Measurements from ENCODE around the gene MRTFB. TPM values are rescaled to one million over a fixed set of nuclear protein-coding genes. Genes with fewer than 3 reads are reported as not detected.

Gene MRTFB
- total and polyA plus RNA-seq, 2 of the 13 experiments (the other 11 are each of a cell fraction or from before 2014, with no cell fraction given), result 11.4 to 14.0 TPM

DNA sequence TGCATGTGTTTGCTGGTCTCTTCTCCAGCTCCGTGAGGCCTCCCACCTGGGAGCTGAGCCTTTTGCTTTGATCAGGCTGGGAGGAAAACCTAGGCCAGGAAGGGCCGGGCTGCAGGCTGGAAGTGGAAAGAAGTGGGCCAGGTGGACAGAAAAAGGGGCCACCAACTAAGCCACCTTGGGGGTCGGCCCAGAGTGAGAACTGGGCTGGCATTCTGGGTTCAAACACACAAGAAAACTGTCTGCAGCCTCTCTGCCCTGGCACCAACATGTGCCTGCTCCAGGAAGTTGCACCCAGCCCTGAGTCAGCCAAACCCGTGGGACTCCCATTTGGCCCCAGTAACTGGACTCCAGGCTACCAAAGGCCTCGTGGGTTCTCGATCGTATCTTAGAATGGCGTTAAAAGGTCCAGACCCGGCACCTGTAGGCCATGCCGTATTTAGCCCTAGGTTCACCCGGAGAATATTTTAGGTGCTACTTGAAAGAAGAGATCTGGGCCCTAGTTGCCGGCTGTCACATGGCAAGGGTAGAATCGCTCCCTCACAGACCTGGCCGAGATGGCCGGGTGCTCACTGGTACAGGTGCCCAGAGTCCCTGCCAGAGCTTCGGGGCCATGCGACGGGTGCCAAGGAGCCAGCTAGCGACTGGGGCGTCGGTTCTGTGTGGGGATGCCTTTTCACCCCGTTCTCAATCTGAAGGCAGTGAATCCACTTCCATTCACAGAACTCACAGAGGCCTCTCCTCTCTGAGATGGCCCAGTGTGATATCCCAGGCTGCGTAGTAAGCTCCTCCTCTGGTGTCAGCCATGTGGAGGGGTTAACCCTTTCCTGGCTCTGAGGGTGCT lies 236.6 kb downstream of the MRTFB start (continued):
- TF ChIP-seq, protein P1, sequence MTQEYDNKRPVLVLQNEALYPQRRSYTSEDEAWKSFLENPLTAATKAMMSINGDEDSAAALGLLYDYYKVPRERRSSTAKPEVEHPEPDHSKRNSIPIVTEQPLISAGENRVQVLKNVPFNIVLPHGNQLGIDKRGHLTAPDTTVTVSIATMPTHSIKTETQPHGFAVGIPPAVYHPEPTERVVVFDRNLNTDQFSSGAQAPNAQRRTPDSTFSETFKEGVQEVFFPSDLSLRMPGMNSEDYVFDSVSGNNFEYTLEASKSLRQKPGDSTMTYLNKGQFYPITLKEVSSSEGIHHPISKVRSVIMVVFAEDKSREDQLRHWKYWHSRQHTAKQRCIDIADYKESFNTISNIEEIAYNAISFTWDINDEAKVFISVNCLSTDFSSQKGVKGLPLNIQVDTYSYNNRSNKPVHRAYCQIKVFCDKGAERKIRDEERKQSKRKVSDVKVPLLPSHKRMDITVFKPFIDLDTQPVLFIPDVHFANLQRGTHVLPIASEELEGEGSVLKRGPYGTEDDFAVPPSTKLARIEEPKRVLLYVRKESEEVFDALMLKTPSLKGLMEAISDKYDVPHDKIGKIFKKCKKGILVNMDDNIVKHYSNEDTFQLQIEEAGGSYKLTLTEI (CRISPR knock-in tag; conservative IDR thresholded peaks at IDR 0.05), result no peak
- TF ChIP-seq ZNF781 (CRISPR knock-in tag; IDR thresholded peaks at IDR 0.05; ENCODE audit: borderline replicate concordance, not compliant biosample characterization), result no peak
- no peak for TF ChIP-seq MAZ (IDR thresholded peaks at IDR 0.05; ENCODE audit: borderline replicate concordance, low read depth, low read length)
- TF ChIP-seq MAZ (CRISPR knock-in tag; IDR thresholded peaks at IDR 0.05; ENCODE audit: low read depth), result no peak
- TF ChIP-seq ATF7-NPFF (CRISPR knock-in tag; IDR thresholded peaks at IDR 0.05; ENCODE audit: low read depth), result no peak
- TF ChIP-seq ZNF232 (CRISPR knock-in tag; IDR thresholded peaks at IDR 0.05; ENCODE audit: borderline replicate concordance), result 0 out of 2 replicates have a peak, but pooled peaks have one; percentile 44
- TF ChIP-seq MEF2D (CRISPR knock-in tag; IDR thresholded peaks at IDR 0.05), result no peak
- TF ChIP-seq ADNP (CRISPR knock-in tag; IDR thresholded peaks at IDR 0.05), result no peak
- TF ChIP-seq RNF2 (conservative IDR thresholded peaks at IDR 0.05; ENCODE audit: low read depth), result no peak
- TF ChIP-seq BCL3 (CRISPR knock-in tag; IDR thresholded peaks at IDR 0.05), result 0 out of 2 replicates have a peak, but pooled peaks have one; percentile 46
- no peak for TF ChIP-seq HNF1A (IDR thresholded peaks at IDR 0.05; ENCODE audit: low read depth)
- 0 out of 2 replicates have a peak, but pooled peaks have one; percentile 6 for TF ChIP-seq HNF1A (CRISPR knock-in tag; IDR thresholded peaks at IDR 0.05; ENCODE audit: borderline replicate concordance)
- TF ChIP-seq, protein P2, sequence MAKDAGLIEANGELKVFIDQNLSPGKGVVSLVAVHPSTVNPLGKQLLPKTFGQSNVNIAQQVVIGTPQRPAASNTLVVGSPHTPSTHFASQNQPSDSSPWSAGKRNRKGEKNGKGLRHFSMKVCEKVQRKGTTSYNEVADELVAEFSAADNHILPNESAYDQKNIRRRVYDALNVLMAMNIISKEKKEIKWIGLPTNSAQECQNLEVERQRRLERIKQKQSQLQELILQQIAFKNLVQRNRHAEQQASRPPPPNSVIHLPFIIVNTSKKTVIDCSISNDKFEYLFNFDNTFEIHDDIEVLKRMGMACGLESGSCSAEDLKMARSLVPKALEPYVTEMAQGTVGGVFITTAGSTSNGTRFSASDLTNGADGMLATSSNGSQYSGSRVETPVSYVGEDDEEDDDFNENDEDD (CRISPR knock-in tag; IDR thresholded peaks at IDR 0.05; ENCODE audit: borderline replicate concordance), result no peak
- TF ChIP-seq UBTF (CRISPR knock-in tag; IDR thresholded peaks at IDR 0.05), result peak; percentile 20; the same call in 1 of the 2 replicates
- no peak for TF ChIP-seq POGZ (CRISPR knock-in tag; IDR thresholded peaks at IDR 0.05)
- TF ChIP-seq ZNF552 (CRISPR knock-in tag; IDR thresholded peaks at IDR 0.05; ENCODE audit: borderline replicate concordance), result no peak
- TF ChIP-seq POLR2A (IDR thresholded peaks at IDR 0.05; ENCODE audit: insufficient read depth in 1 of 2, low read depth in 2 of 2, low read length in 2 of 2), result no peak
- TF ChIP-seq CHCHD3 (CRISPR knock-in tag; IDR thresholded peaks at IDR 0.05), result no peak

Data from HepG2 (cell line).